ENCODE results near the gene NDUFA8. TPM values are rescaled to one million over a fixed set of nuclear protein-coding genes. Genes with fewer than 3 reads are reported as not detected.
A peak's percentile ranks its signal among the peaks of the same experiment; 100 is the strongest.

NDUFA8 gene
- total and polyA plus RNA-seq, 9 of the 15 experiments (the other 6 are each of a cell fraction or from before 2014, with no cell fraction given), result 105 to 212 (median 133) TPM

- no peak for TF ChIP-seq ZNF175 (CRISPR knock-in tag; IDR thresholded peaks at IDR 0.05; ENCODE audit: low read depth)
- TF ChIP-seq ZEB2 (IDR thresholded peaks at IDR 0.05), result no peak
- TF ChIP-seq HMG20A (CRISPR knock-in tag; conservative IDR thresholded peaks at IDR 0.05), result no peak
- TF ChIP-seq ZNF57 (CRISPR knock-in tag; IDR thresholded peaks at IDR 0.05), result no peak
- no peak for TF ChIP-seq HINFP (tag; conservative IDR thresholded peaks at IDR 0.05; ENCODE audit: low read depth)
- no peak for TF ChIP-seq SLC30A9 (CRISPR knock-in tag; IDR thresholded peaks at IDR 0.05)
- TF ChIP-seq SUPT5H (IDR thresholded peaks at IDR 0.05), result peak; percentile 95
- TF ChIP-seq THAP12 (CRISPR knock-in tag; IDR thresholded peaks at IDR 0.05), result peak; percentile 84; the same call in 1 of the 2 replicates
- no peak for TF ChIP-seq FUS (optimal IDR thresholded peaks at IDR 0.05; ENCODE audit: low read depth, low read length)
- peak; percentile 70; the same call in 1 of the 2 replicates for TF ChIP-seq MBD2 (IDR thresholded peaks at IDR 0.05; ENCODE audit: borderline replicate concordance, low read depth)
- peak; percentile 26 for TF ChIP-seq SAP30 (IDR thresholded peaks at IDR 0.05; ENCODE audit: borderline replicate concordance, insufficient read depth, low read depth, low read length, poor library complexity, severe bottlenecking)
- TF ChIP-seq, protein P1, sequence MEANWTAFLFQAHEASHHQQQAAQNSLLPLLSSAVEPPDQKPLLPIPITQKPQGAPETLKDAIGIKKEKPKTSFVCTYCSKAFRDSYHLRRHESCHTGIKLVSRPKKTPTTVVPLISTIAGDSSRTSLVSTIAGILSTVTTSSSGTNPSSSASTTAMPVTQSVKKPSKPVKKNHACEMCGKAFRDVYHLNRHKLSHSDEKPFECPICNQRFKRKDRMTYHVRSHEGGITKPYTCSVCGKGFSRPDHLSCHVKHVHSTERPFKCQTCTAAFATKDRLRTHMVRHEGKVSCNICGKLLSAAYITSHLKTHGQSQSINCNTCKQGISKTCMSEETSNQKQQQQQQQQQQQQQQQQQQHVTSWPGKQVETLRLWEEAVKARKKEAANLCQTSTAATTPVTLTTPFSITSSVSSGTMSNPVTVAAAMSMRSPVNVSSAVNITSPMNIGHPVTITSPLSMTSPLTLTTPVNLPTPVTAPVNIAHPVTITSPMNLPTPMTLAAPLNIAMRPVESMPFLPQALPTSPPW (CRISPR knock-in tag; IDR thresholded peaks at IDR 0.05), result 0 out of 2 replicates have a peak, but pooled peaks have one; percentile 46
- no peak; the same call in 1 of the 2 replicates for TF ChIP-seq CEBPG (CRISPR knock-in tag; IDR thresholded peaks at IDR 0.05)
- no peak for TF ChIP-seq CEBPG (tag; conservative IDR thresholded peaks at IDR 0.05 in 1 of 2, IDR thresholded peaks at IDR 0.05 in 1 of 2)
- peak; percentile 86 to 87 for TF ChIP-seq FOXK2 (conservative IDR thresholded peaks at IDR 0.05 in 1 of 2, IDR thresholded peaks at IDR 0.05 in 1 of 2; ENCODE audit: low read depth in 2 of 2)
- no peak for TF ChIP-seq ZNF79 (CRISPR knock-in tag; IDR thresholded peaks at IDR 0.05; ENCODE audit: low read depth)
- TF ChIP-seq ETS1 (conservative IDR thresholded peaks at IDR 0.05; ENCODE audit: control insufficient read depth, low read depth, low read length), result no peak
- TF ChIP-seq ZFX (CRISPR knock-in tag; IDR thresholded peaks at IDR 0.05), result peak; percentile 81
Observed at GRCh38 chr9:122159026-122159924, at the start of gene NDUFA8, which contains the start of gene MORN5 (continued).

All from K562 (cell line).